ENCODE measurements around the gene ENTR1. TPM values are rescaled to one million over a fixed set of nuclear protein-coding genes. Genes with fewer than 3 reads are reported as not detected.

ENTR1 gene
- total and polyA plus RNA-seq, 2 of the 4 experiments (the other 2 are of a cell fraction), result 14.5 to 37.3 TPM

DNA sequence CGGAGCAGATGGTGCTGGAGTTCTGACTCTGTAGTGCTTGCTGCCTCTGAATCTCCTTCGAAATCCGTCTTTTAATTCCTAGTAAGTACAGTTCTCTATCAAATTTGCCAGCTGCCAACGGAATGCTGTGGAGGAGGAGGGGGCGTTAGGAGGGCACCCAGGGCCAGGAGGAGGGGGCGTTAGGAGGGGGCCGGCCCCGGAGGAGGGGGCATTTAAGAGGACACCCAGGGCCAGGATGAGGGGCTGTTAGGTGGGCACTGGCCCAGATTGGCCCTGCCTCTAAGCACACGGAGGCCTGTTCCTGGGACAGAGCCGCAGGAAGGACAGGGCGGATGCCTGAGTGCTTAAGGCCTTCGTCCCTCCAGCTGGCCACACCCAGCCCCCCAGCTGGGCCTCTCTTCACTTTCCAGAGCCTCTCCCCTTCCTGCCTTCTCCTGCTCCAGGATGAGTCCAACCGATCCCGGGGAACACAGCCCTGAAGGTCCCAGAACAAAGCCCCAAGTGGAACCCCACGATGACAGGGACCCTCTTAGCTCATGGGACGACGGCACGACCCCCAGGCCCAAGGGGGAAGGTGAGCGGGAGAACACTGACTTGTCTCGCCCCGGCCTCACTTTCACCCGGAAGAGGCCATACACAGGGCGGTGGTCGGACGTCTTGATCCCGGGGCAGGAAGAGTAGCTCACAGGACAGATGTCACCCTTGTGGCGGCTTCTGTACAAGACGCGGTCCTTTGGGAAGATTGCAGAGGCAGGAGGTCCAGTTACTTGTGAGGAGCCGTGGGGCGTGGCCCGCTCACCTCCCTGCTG, 19.5 kb upstream of the ENTR1 start (continued):
- TF ChIP-seq FOS (IDR thresholded peaks at IDR 0.05; ENCODE audit: low read depth, low read length), result no peak

DNA sequence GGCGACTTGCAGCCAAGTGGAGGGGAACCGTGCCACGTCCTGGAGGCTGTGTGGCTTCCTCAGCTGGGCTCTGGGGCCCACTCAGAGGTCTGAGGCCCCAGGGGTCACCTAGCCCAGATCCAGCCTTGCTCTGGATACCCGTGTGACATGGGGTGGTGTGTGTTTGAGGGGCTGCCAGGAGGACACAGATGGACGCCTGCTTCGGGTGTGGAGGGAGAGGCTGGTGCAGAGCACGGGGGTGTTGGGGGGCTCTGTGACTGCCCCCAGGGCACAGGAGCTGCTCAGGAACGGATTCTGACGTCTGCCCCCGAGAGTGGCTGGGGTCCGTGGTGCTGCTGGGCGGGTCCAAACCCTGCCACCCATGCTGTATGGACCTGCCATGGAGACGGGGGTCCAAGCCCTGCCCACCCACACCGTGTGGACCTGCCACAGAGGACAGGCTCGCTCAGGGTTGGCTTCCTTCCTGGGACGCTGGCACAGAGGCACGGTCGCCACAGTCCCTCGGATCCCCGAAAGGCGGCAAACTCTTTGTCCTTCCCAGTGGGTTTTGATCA, 18.7 kb upstream of the ENTR1 start:
- H3K18ac ChIP-seq (ENCODE audit: low read depth, low read length), result no peak overlapping the region
- H3K4ac ChIP-seq (ENCODE audit: low read depth, low read length), result no peak overlapping the region
- in situ Hi-C loops (cut with MboI; ENCODE audit: low sequenced_read_pairs) (no loop called here), dilution Hi-C loops (cut with HindIII; ENCODE audit: low sequenced_read_pairs, unreplicated experiment) (no loop called here), intact Hi-C loops (cut with micrococcal nuclease) (no loop called here)
- no peak overlapping the region for H3K4me3 ChIP-seq (ENCODE audit: insufficient read depth, low read depth, low read length)
- H3K36me3 ChIP-seq (ENCODE audit: control insufficient read depth, insufficient read depth, low read length), result peaks cover 46% of the 10 kb centered on the region
- H2AK5ac ChIP-seq (ENCODE audit: low read depth, low read length), result no peak overlapping the region
- no peak overlapping the region for H2BK120ac ChIP-seq (ENCODE audit: low read depth, low read length)
- no peak overlapping the region for H4K5ac ChIP-seq (ENCODE audit: low read depth, low read length)
- H3K4me1 ChIP-seq (ENCODE audit: control insufficient read depth, insufficient read depth, low read length), result no peaks in the 10 kb centered on the region
- H3K4me2 ChIP-seq (ENCODE audit: low read depth, low read length), result no peak overlapping the region
- no peak overlapping the region for H3K56ac ChIP-seq (ENCODE audit: extremely low read depth, insufficient read depth, low read length)
- DNase-seq (no peak), ATAC-seq (ENCODE audit: low read depth) (no peak)
- no peaks in the 10 kb centered on the region for H3K9me1 ChIP-seq (ENCODE audit: insufficient read depth, low read length)
- no peak overlapping the region for H2BK15ac ChIP-seq (ENCODE audit: low read depth, low read length)
- no peaks in the 10 kb centered on the region for H3K9me3 ChIP-seq (ENCODE audit: control insufficient read depth, insufficient read depth, low read length)
- CTCF ChIA-PET, result no interaction called here
- TF ChIP-seq, protein P1, sequence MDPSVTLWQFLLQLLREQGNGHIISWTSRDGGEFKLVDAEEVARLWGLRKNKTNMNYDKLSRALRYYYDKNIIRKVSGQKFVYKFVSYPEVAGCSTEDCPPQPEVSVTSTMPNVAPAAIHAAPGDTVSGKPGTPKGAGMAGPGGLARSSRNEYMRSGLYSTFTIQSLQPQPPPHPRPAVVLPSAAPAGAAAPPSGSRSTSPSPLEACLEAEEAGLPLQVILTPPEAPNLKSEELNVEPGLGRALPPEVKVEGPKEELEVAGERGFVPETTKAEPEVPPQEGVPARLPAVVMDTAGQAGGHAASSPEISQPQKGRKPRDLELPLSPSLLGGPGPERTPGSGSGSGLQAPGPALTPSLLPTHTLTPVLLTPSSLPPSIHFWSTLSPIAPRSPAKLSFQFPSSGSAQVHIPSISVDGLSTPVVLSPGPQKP (IDR thresholded peaks at IDR 0.05; ENCODE audit: borderline replicate concordance, low read depth, low read length), result no peak
- TF ChIP-seq NFE2L2 (IDR thresholded peaks at IDR 0.05; ENCODE audit: low read depth, low read length), result no peak
- no peak for TF ChIP-seq MXI1 (IDR thresholded peaks at IDR 0.05; ENCODE audit: borderline replicate concordance, low read depth, low read length)
- TF ChIP-seq, protein P2, sequence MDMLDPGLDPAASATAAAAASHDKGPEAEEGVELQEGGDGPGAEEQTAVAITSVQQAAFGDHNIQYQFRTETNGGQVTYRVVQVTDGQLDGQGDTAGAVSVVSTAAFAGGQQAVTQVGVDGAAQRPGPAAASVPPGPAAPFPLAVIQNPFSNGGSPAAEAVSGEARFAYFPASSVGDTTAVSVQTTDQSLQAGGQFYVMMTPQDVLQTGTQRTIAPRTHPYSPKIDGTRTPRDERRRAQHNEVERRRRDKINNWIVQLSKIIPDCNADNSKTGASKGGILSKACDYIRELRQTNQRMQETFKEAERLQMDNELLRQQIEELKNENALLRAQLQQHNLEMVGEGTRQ (IDR thresholded peaks at IDR 0.05; ENCODE audit: low read depth, low read length), result no peak
- no peak for TF ChIP-seq FOS (IDR thresholded peaks at IDR 0.05; ENCODE audit: low read depth, low read length)
- no peak for TF ChIP-seq CTCF (conservative IDR thresholded peaks at IDR 0.05; ENCODE audit: low read depth, low read length)
- no peak for TF ChIP-seq SMC3 (IDR thresholded peaks at IDR 0.05; ENCODE audit: low read depth, low read length)
- TF ChIP-seq POLR2A (IDR thresholded peaks at IDR 0.05; ENCODE audit: low read depth, low read length), result no peak
- no peak overlapping the region for H4K8ac ChIP-seq (ENCODE audit: low read depth in 2 of 2, low read length in 2 of 2)
- H2BK5ac ChIP-seq (ENCODE audit: low read depth, low read length, poor library complexity, severe bottlenecking), result no peak overlapping the region
- H3K9ac ChIP-seq (ENCODE audit: low read depth, low read length), result no peak overlapping the region
- H2AFZ ChIP-seq (replicated peaks; ENCODE audit: low read length, poor library complexity), result no peak overlapping the region
- no peak overlapping the region for H2AK9ac ChIP-seq (replicated peaks; ENCODE audit: low read depth, low read length, poor library complexity)
- H3K23ac ChIP-seq (ENCODE audit: low read depth, low read length), result no peak overlapping the region
- no peak overlapping the region for H4K91ac ChIP-seq (ENCODE audit: insufficient read depth, low read depth, low read length)
- peaks cover 17% of the 10 kb centered on the region for H4K20me1 ChIP-seq (ENCODE audit: insufficient read depth, low read length)
- H3K27ac ChIP-seq (ENCODE audit: insufficient read depth, low read length), result no peak overlapping the region
- H3K79me1 ChIP-seq (ENCODE audit: low read depth in 1 of 2, low read length in 2 of 2), result peaks cover 0 to 16% of the 10 kb centered on the region in 2 experiments; a peak in 3 of 4 replicates
- 86% methylated on average over 13 of the region's 21 CpGs; no CpG with 5 or more reads in 1 of the 2 experiments for WGBS, 2 experiments (ENCODE audit: extremely low coverage in 2 of 2, insufficient read length in 1 of 2)
- POLR2A ChIA-PET (ENCODE audit: unreplicated experiment), result no interaction called here
- H3K14ac ChIP-seq (replicated peaks; ENCODE audit: low read depth, low read length), result no peak overlapping the region
- BruUV-seq (replicated peaks), result no TSS peak
- H3K27me3 ChIP-seq (ENCODE audit: control insufficient read depth, insufficient read depth, low read length), result no peaks in the 10 kb centered on the region
- H2BK20ac ChIP-seq (ENCODE audit: low read depth, low read length), result no peak overlapping the region

Data from IMR-90 (cell line).